Activated naive CD4-positive, alpha-beta T cell treated with anti-CD3 and anti-CD28 coated beads for 36 hours (primary cell): ENCODE measurements around the gene ITLN1. TPM values are rescaled to one million over a fixed set of nuclear protein-coding genes. Genes with fewer than 3 reads are reported as not detected.
"Not testable (repeated sequence)": the region's sequence is repeated elsewhere in the genome, so short reads cannot be mapped to it uniquely, and the experiment has no call there.

ENCODE experiments used
- CTCF ChIA-PET: fragments of 350-600 bp; sonication (Branson Sonifier 250); formaldehyde crosslinking; loops from one replicate; lab custom pipeline; 2021; ENCODE audit warnings: antibody characterized with exemption; lab: Charles Lee
- DNase-seq: peaks from one replicate; pipeline ENCODE4 v3.0.0-alpha.2; 2020
- H3K27ac Mint-ChIP-seq: one replicate; pipeline ENCODE4 v1.8.0; 2021; ENCODE audit warnings: mild to moderate bottlenecking, mixed read lengths
- H3K27me3 Mint-ChIP-seq: one replicate; pipeline ENCODE4 v1.8.0; 2021; ENCODE audit warnings: low read depth, mixed read lengths
- H3K36me3 Mint-ChIP-seq: one replicate; pipeline ENCODE4 v1.8.0; 2021; ENCODE audit warnings: low read depth, mixed read lengths
- H3K4me1 Mint-ChIP-seq: one replicate; pipeline ENCODE4 v1.8.0; 2021; ENCODE audit warnings: low read depth, mixed read lengths
- H3K4me3 Mint-ChIP-seq: one replicate; pipeline ENCODE4 v1.8.0; 2021; ENCODE audit warnings: mild to moderate bottlenecking, moderate library complexity, mixed read lengths
- H3K9me3 Mint-ChIP-seq: one replicate; pipeline ENCODE4 v1.8.0; 2021; ENCODE audit warnings: mixed read lengths
- intact Hi-C: fragments of 100-400 bp; cut with micrococcal nuclease; formaldehyde crosslinking; loops from one replicate; pipeline ENCODE4 v1.15.1; 2023
- total RNA-seq, 2 experiments: library from RNA; stranded (reverse); gene quantifications; one replicate each; pipeline ENCODE4 v1.2.3, GENCODE V29; 2021

ITLN1 gene
- total RNA-seq, result not detected

GRCh38 chr1:160885042-160885441 is at the start of gene ITLN1:
Gene ITLN1 (minus strand): TSS chr1:160885180. CDS start chr1:160884877, 303 bp downstream.
- H3K9me3 Mint-ChIP-seq, result no peaks in the 10 kb centered on the region
- CTCF ChIA-PET, result interaction anchor here (0.8 to 3.8 kb wide), 6 partner anchors 21 to 204 kb away, joined by 3 to 18 read pairs (median 4); no protein-coding TSS in a partner anchor
- intact Hi-C loops, result no loop called here
- no peaks in the 10 kb centered on the region for H3K4me1 Mint-ChIP-seq
- H3K27me3 Mint-ChIP-seq, result no peaks in the 10 kb centered on the region
- DNase-seq, result no peak
- no peak within 1 kb of the TSS for H3K27ac Mint-ChIP-seq
- H3K4me3 Mint-ChIP-seq, result no peak within 1 kb of the TSS
- no peaks in the 10 kb centered on the region for H3K36me3 Mint-ChIP-seq

GRCh38 chr1:160933305-160933704 is 48.3 kb upstream of the ITLN1 start:
- H3K27me3 Mint-ChIP-seq, CTCF ChIA-PET: not testable (repeated sequence)

GRCh38 chr1:160925652-160926244 is 40.8 kb upstream of the ITLN1 start:
- CTCF ChIA-PET, result no interaction called here
- Mint-ChIP-seq H3K36me3 (no peaks in the 10 kb centered on the region), H3K9me3 (peaks cover 18% of the 10 kb centered on the region), H3K4me1 (no peaks in the 10 kb centered on the region), H3K4me3 (no peak overlapping the region), H3K27me3 (no peaks in the 10 kb centered on the region), H3K27ac (no peak overlapping the region)
- intact Hi-C loops, result no loop called here
- DNase-seq, result no peak

More at GRCh38 chr1:160933305-160933704, 48.3 kb upstream of the ITLN1 start:
- H3K9me3 Mint-ChIP-seq, H3K4me1 Mint-ChIP-seq, H3K4me3 Mint-ChIP-seq, intact Hi-C loops, H3K27ac Mint-ChIP-seq, H3K36me3 Mint-ChIP-seq, DNase-seq: not testable (repeated sequence)

GRCh38 chr1:160924791-160925651 is 40.0 kb upstream of the ITLN1 start:
- Mint-ChIP-seq H3K9me3 (peaks cover 21% of the 10 kb centered on the region), H3K4me1 (no peaks in the 10 kb centered on the region), H3K27me3 (no peaks in the 10 kb centered on the region), H3K36me3 (no peaks in the 10 kb centered on the region), H3K27ac (no peak overlapping the region), H3K4me3 (no peak overlapping the region)
- CTCF ChIA-PET, result no interaction called here
- DNase-seq, result no peak
- intact Hi-C loops, result no loop called here

GRCh38 chr1:160916666-160917065 is 31.7 kb upstream of the ITLN1 start:
- Mint-ChIP-seq H3K4me1 (no peaks in the 10 kb centered on the region), H3K4me3 (no peak overlapping the region), H3K36me3 (no peaks in the 10 kb centered on the region), H3K9me3 (peaks cover 7% of the 10 kb centered on the region), H3K27me3 (no peaks in the 10 kb centered on the region), H3K27ac (no peak overlapping the region)
- DNase-seq, result no peak
- intact Hi-C loops, result no loop called here
- CTCF ChIA-PET, result interaction anchor here (0.9 to 1.6 kb wide), 2 partner anchors 35 to 40 kb away, joined by 3 to 7 read pairs; no protein-coding TSS in a partner anchor

GRCh38 chr1:160913229-160913628 is 28.2 kb upstream of the ITLN1 start:
- intact Hi-C loops, CTCF ChIA-PET, H3K27ac Mint-ChIP-seq: not testable (repeated sequence)

GRCh38 chr1:160911925-160912324 is 26.9 kb upstream of the ITLN1 start:
- H3K4me3 Mint-ChIP-seq, result no peak overlapping the region

More at GRCh38 chr1:160913229-160913628, 28.2 kb upstream of the ITLN1 start:
- not testable (repeated sequence) for H3K4me3 Mint-ChIP-seq, DNase-seq, H3K9me3 Mint-ChIP-seq, H3K36me3 Mint-ChIP-seq, H3K27me3 Mint-ChIP-seq, H3K4me1 Mint-ChIP-seq

GRCh38 chr1:160911441-160911840 is 26.5 kb upstream of the ITLN1 start:
- Mint-ChIP-seq H3K4me1 (no peaks in the 10 kb centered on the region), H3K27ac (no peak overlapping the region), H3K9me3 (no peaks in the 10 kb centered on the region), H3K36me3 (no peaks in the 10 kb centered on the region), H3K4me3 (no peak overlapping the region), H3K27me3 (no peaks in the 10 kb centered on the region)
- CTCF ChIA-PET, result no interaction called here
- intact Hi-C loops, result no loop called here
- no peak for DNase-seq

More at GRCh38 chr1:160911925-160912324, 26.9 kb upstream of the ITLN1 start:
- Mint-ChIP-seq H3K36me3 (no peaks in the 10 kb centered on the region), H3K4me1 (no peaks in the 10 kb centered on the region), H3K9me3 (no peaks in the 10 kb centered on the region), H3K27ac (no peak overlapping the region), H3K27me3 (no peaks in the 10 kb centered on the region)
- no peak for DNase-seq
- intact Hi-C loops, result no loop called here
- CTCF ChIA-PET, result no interaction called here

- no peak for DNase-seq
- H3K9me3 Mint-ChIP-seq, result no peaks in the 10 kb centered on the region
- CTCF ChIA-PET, result no interaction called here
- H3K27me3 Mint-ChIP-seq, result no peaks in the 10 kb centered on the region
- intact Hi-C loops, result no loop called here
- no peak overlapping the region for H3K4me3 Mint-ChIP-seq
- H3K4me1 Mint-ChIP-seq, result no peaks in the 10 kb centered on the region
- no peak overlapping the region for H3K27ac Mint-ChIP-seq
- no peaks in the 10 kb centered on the region for H3K36me3 Mint-ChIP-seq
Observed at GRCh38 chr1:160910170-160910750, 25.3 kb upstream of the ITLN1 start.

- H3K4me1 Mint-ChIP-seq, result no peaks in the 10 kb centered on the region
Observed at GRCh38 chr1:160907976-160908375, 23.0 kb upstream of the ITLN1 start.

GRCh38 chr1:160905617-160905989 is 20.6 kb upstream of the ITLN1 start:
- Mint-ChIP-seq H3K27ac (no peak overlapping the region), H3K27me3 (no peaks in the 10 kb centered on the region), H3K4me3 (no peak overlapping the region), H3K9me3 (no peaks in the 10 kb centered on the region), H3K4me1 (no peaks in the 10 kb centered on the region), H3K36me3 (no peaks in the 10 kb centered on the region)
- intact Hi-C loops, result no loop called here
- DNase-seq, result no peak
- CTCF ChIA-PET, result no interaction called here

More at GRCh38 chr1:160907976-160908375, 23.0 kb upstream of the ITLN1 start:
- no peaks in the 10 kb centered on the region for H3K27me3 Mint-ChIP-seq
- intact Hi-C loops, result no loop called here
- CTCF ChIA-PET, result interaction anchor here (0.6 to 1.6 kb wide), 4 partner anchors 24 to 90 kb away, joined by 3 to 4 read pairs (median 4); no protein-coding TSS in a partner anchor
- H3K4me3 Mint-ChIP-seq, result no peak overlapping the region
- H3K36me3 Mint-ChIP-seq, result no peaks in the 10 kb centered on the region
- no peak for DNase-seq
- no peak overlapping the region for H3K27ac Mint-ChIP-seq
- H3K9me3 Mint-ChIP-seq, result no peaks in the 10 kb centered on the region

GRCh38 chr1:160904783-160905616 is 20.0 kb upstream of the ITLN1 start:
- Mint-ChIP-seq H3K27ac (no peak overlapping the region), H3K9me3 (no peaks in the 10 kb centered on the region), H3K36me3 (no peaks in the 10 kb centered on the region), H3K4me3 (no peak overlapping the region), H3K27me3 (no peaks in the 10 kb centered on the region), H3K4me1 (no peaks in the 10 kb centered on the region)
- CTCF ChIA-PET, result interaction anchor here (0.6 kb wide), 1 partner anchor 771 kb away, joined by 6 read pairs; no protein-coding TSS in a partner anchor
- DNase-seq, result no peak
- intact Hi-C loops, result no loop called here
